ENCODE data around the gene TSPAN13.

TSPAN13 gene

GRCh38 chr7:16812542-16813231 is 59.1 kb downstream of the TSPAN13 start:
- DNase-seq (ENCODE audit: low read depth in 2 of 2): no peak

GRCh38 chr7:16813232-16813616 is 59.7 kb downstream of the TSPAN13 start:
- no peak for DNase-seq (ENCODE audit: low read depth in 2 of 2)

GRCh38 chr7:16815001-16815400 is 61.4 kb downstream of the TSPAN13 start:
- DNase-seq (ENCODE audit: low read depth in 2 of 2): no peak

- no peak for DNase-seq (ENCODE audit: low read depth in 2 of 2)
Measured at GRCh38 chr7:16816824-16817223, 63.3 kb downstream of the TSPAN13 start.

GRCh38 chr7:16817536-16817935 is 64.0 kb downstream of the TSPAN13 start:
- no peak for DNase-seq (ENCODE audit: low read depth in 2 of 2)

- DNase-seq (ENCODE audit: low read depth in 2 of 2): no peak
Measured at GRCh38 chr7:16818732-16819131, 65.2 kb downstream of the TSPAN13 start.

- no peak for DNase-seq (ENCODE audit: low read depth in 2 of 2)
Measured at GRCh38 chr7:16822029-16822428, 68.5 kb downstream of the TSPAN13 start.

- no peak for DNase-seq (ENCODE audit: low read depth in 2 of 2)
Measured at GRCh38 chr7:16826060-16826459, 72.5 kb downstream of the TSPAN13 start.

GRCh38 chr7:16833373-16833772 is 79.8 kb downstream of the TSPAN13 start:
- DNase-seq (ENCODE audit: low read depth in 2 of 2): no peak

All from stimulated activated CD4-positive, alpha-beta T cell treated with anti-CD3 and anti-CD28 coated beads, Interleukin-1b, Interleukin-23, amount 100 ng/mL, for 1 hour (primary cell).